ENCODE data around the gene KRT6B. TPM values are rescaled to one million over a fixed set of nuclear protein-coding genes. Genes with fewer than 3 reads are reported as not detected.
A peak's percentile ranks its signal among the peaks of the same experiment; 100 is the strongest.
"Not testable (repeated sequence)": the region's sequence is repeated elsewhere in the genome, so short reads cannot be mapped to it uniquely, and the experiment has no call there.

The KRT6B gene
- total and polyA plus RNA-seq, 2 experiments from 2014 or later = not detected

DNA sequence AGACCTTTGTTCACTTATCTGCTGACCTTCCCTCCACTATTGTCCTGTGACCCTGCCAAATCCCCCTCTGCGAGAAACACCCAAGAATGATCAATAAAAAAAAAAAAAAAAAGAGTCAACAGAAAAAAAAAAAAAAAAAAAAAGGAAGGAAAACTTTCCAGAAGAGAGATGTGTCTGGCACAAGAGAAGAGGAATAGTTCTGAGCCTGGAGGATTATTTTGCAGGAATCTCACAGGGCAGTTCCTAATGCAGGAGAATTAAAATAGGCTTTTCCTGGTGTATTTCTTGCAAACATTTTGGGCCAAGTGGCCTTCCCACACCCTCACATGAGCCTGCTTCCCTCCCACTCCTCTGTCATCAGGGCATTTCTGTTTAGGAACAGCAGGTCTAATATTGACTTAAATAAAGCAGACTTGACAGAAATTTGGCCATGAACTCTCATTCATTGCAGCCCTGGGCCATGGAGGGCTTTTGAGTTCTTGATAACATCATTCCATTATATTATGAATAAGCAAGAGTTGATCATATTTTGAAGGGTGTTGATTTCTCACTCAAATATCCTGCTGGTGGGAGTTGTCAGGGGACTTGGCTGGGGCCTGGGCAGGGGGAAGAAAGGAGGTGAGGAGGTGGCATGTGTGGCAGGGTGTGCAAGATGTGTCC lies 41.2 kb downstream of the KRT6B start:
- not testable (repeated sequence) for H3K27ac Mint-ChIP-seq; H3K4me2 ChIP-seq; H3K27ac ChIP-seq (ENCODE audit: low read depth); H3K79me2 ChIP-seq (replicated peaks; ENCODE audit: insufficient read depth); H3K4me1 Mint-ChIP-seq; H3K27me3 Mint-ChIP-seq (ENCODE audit: insufficient read depth, low read depth, poor library complexity); H3K36me3 Mint-ChIP-seq (ENCODE audit: low read depth); H3K4me3 ChIP-seq; H4K20me1 ChIP-seq (replicated peaks; ENCODE audit: insufficient read depth); H3K36me3 ChIP-seq (ENCODE audit: insufficient read depth); H3K27me3 ChIP-seq (ENCODE audit: insufficient read depth); ATAC-seq; H3K9me2 ChIP-seq (ENCODE audit: insufficient read depth); H3K4me3 Mint-ChIP-seq; DNase-seq (ENCODE audit: low spot score); H3F3A ChIP-seq (replicated peaks; ENCODE audit: low read depth); H3K4me1 ChIP-seq (ENCODE audit: insufficient read depth); H2AFZ ChIP-seq
- peaks cover 25% of the 10 kb centered on the region for H3K9me3 Mint-ChIP-seq

GRCh38 chr12:52407918-52408317 lies 44.0 kb downstream of the KRT6B start:
- no peak for TF ChIP-seq STAT1 (IDR thresholded peaks at IDR 0.05; ENCODE audit: unreplicated experiment)
- TF ChIP-seq, protein P1, sequence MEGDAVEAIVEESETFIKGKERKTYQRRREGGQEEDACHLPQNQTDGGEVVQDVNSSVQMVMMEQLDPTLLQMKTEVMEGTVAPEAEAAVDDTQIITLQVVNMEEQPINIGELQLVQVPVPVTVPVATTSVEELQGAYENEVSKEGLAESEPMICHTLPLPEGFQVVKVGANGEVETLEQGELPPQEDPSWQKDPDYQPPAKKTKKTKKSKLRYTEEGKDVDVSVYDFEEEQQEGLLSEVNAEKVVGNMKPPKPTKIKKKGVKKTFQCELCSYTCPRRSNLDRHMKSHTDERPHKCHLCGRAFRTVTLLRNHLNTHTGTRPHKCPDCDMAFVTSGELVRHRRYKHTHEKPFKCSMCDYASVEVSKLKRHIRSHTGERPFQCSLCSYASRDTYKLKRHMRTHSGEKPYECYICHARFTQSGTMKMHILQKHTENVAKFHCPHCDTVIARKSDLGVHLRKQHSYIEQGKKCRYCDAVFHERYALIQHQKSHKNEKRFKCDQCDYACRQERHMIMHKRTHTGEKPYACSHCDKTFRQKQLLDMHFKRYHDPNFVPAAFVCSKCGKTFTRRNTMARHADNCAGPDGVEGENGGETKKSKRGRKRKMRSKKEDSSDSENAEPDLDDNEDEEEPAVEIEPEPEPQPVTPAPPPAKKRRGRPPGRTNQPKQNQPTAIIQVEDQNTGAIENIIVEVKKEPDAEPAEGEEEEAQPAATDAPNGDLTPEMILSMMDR (conservative IDR thresholded peaks at IDR 0.05; ENCODE audit: low read depth in 2 of 2) = peak; percentile 15 to 45; a peak in 3 of 4 replicates
- TF ChIP-seq EZH2phosphoT487 (IDR thresholded peaks at IDR 0.05; ENCODE audit: unreplicated experiment) = no peak
- no peak for TF ChIP-seq JUNB (IDR thresholded peaks at IDR 0.05; ENCODE audit: unreplicated experiment)
- no peak overlapping the region for H3K27ac ChIP-seq (ENCODE audit: low read depth)
- Mint-ChIP-seq H3K27ac (no peak overlapping the region), H3K4me3 (no peak overlapping the region), H3K4me1 (peaks cover 5% of the 10 kb centered on the region), H3K9me3 (peaks cover 25% of the 10 kb centered on the region), H3K27me3 (ENCODE audit: insufficient read depth, low read depth, poor library complexity) (peaks cover 4% of the 10 kb centered on the region), H3K36me3 (ENCODE audit: low read depth) (peaks cover 7% of the 10 kb centered on the region)
- no peak overlapping the region for H3K4me3 ChIP-seq
- H3F3A ChIP-seq (replicated peaks; ENCODE audit: low read depth) = no peaks in the 10 kb centered on the region
- no peaks in the 10 kb centered on the region for H3K27me3 ChIP-seq (ENCODE audit: insufficient read depth)
- H3K36me3 ChIP-seq (ENCODE audit: insufficient read depth) = no peaks in the 10 kb centered on the region
- no peak overlapping the region for H2AFZ ChIP-seq
- H3K79me2 ChIP-seq (replicated peaks; ENCODE audit: insufficient read depth) = no peaks in the 10 kb centered on the region
- H3K9me2 ChIP-seq (ENCODE audit: insufficient read depth) = no peaks in the 10 kb centered on the region
- H3K4me1 ChIP-seq (ENCODE audit: insufficient read depth) = no peaks in the 10 kb centered on the region
- ATAC-seq (no peak), DNase-seq (ENCODE audit: low spot score) (no peak)
- H3K4me2 ChIP-seq = no peak overlapping the region
- H4K20me1 ChIP-seq (replicated peaks; ENCODE audit: insufficient read depth) = no peaks in the 10 kb centered on the region

GRCh38 chr12:52405922-52406385 lies 46.0 kb downstream of the KRT6B start, which contains the start of gene KRT82:
Gene KRT82 (minus strand): TSS chr12:52406335. CDS start chr12:52406277, 58 bp downstream.
- H4K20me1 ChIP-seq (replicated peaks; ENCODE audit: insufficient read depth) = no peaks in the 10 kb centered on the region
- no peak for ATAC-seq

More at GRCh38 chr12:52405922-52406385, 46.0 kb downstream of the KRT6B start, which contains the start of gene KRT82:
- Histone ChIP-seq H3F3A (replicated peaks; ENCODE audit: low read depth) (no peaks in the 10 kb centered on the region), H3K27ac (ENCODE audit: low read depth) (no peak within 1 kb of the TSS), H3K9me2 (ENCODE audit: insufficient read depth) (no peaks in the 10 kb centered on the region), H3K4me1 (ENCODE audit: insufficient read depth) (no peaks in the 10 kb centered on the region), H3K4me3 (no peak within 1 kb of the TSS), H2AFZ (no peak within 1 kb of the TSS), H3K36me3 (ENCODE audit: insufficient read depth) (no peaks in the 10 kb centered on the region), H3K79me2 (replicated peaks; ENCODE audit: insufficient read depth) (no peaks in the 10 kb centered on the region), H3K4me2 (no peak within 1 kb of the TSS), H3K27me3 (ENCODE audit: insufficient read depth) (no peaks in the 10 kb centered on the region)
- Mint-ChIP-seq H3K9me3 (peaks cover 22% of the 10 kb centered on the region), H3K27ac (no peak within 1 kb of the TSS), H3K4me3 (no peak within 1 kb of the TSS), H3K36me3 (ENCODE audit: low read depth) (peaks cover 7% of the 10 kb centered on the region), H3K4me1 (peaks cover 10% of the 10 kb centered on the region), H3K27me3 (ENCODE audit: insufficient read depth, low read depth, poor library complexity) (peaks cover 2% of the 10 kb centered on the region)
- TF ChIP-seq, protein P2, sequence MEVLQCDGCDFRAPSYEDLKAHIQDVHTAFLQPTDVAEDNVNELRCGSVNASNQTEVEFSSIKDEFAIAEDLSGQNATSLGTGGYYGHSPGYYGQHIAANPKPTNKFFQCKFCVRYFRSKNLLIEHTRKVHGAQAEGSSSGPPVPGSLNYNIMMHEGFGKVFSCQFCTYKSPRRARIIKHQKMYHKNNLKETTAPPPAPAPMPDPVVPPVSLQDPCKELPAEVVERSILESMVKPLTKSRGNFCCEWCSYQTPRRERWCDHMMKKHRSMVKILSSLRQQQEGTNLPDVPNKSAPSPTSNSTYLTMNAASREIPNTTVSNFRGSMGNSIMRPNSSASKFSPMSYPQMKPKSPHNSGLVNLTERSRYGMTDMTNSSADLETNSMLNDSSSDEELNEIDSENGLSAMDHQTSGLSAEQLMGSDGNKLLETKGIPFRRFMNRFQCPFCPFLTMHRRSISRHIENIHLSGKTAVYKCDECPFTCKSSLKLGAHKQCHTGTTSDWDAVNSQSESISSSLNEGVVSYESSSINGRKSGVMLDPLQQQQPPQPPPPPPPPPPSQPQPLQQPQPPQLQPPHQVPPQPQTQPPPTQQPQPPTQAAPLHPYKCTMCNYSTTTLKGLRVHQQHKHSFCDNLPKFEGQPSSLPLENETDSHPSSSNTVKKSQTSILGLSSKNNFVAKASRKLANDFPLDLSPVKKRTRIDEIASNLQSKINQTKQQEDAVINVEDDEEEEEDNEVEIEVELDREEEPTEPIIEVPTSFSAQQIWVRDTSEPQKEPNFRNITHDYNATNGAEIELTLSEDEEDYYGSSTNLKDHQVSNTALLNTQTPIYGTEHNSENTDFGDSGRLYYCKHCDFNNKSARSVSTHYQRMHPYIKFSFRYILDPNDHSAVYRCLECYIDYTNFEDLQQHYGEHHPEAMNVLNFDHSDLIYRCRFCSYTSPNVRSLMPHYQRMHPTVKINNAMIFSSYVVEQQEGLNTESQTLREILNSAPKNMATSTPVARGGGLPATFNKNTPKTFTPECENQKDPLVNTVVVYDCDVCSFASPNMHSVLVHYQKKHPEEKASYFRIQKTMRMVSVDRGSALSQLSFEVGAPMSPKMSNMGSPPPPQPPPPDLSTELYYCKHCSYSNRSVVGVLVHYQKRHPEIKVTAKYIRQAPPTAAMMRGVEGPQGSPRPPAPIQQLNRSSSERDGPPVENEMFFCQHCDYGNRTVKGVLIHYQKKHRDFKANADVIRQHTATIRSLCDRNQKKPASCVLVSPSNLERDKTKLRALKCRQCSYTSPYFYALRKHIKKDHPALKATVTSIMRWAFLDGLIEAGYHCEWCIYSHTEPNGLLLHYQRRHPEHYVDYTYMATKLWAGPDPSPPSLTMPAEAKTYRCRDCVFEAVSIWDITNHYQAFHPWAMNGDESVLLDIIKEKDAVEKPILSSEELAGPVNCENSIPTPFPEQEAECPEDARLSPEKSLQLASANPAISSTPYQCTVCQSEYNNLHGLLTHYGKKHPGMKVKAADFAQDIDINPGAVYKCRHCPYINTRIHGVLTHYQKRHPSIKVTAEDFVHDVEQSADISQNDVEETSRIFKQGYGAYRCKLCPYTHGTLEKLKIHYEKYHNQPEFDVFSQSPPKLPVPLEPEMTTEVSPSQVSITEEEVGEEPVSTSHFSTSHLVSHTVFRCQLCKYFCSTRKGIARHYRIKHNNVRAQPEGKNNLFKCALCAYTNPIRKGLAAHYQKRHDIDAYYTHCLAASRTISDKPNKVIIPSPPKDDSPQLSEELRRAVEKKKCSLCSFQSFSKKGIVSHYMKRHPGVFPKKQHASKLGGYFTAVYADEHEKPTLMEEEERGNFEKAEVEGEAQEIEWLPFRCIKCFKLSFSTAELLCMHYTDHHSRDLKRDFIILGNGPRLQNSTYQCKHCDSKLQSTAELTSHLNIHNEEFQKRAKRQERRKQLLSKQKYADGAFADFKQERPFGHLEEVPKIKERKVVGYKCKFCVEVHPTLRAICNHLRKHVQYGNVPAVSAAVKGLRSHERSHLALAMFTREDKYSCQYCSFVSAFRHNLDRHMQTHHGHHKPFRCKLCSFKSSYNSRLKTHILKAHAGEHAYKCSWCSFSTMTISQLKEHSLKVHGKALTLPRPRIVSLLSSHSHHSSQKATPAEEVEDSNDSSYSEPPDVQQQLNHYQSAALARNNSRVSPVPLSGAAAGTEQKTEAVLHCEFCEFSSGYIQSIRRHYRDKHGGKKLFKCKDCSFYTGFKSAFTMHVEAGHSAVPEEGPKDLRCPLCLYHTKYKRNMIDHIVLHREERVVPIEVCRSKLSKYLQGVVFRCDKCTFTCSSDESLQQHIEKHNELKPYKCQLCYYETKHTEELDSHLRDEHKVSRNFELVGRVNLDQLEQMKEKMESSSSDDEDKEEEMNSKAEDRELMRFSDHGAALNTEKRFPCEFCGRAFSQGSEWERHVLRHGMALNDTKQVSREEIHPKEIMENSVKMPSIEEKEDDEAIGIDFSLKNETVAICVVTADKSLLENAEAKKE (CRISPR knock-in tag; IDR thresholded peaks at IDR 0.05) = no peak
- DNase-seq (ENCODE audit: low spot score) = no peak
